Measurements from ENCODE around the gene KDF1. TPM values are rescaled to one million over a fixed set of nuclear protein-coding genes. Genes with fewer than 3 reads are reported as not detected.
A peak's percentile ranks its signal among the peaks of the same experiment; 100 is the strongest.
"Not testable (repeated sequence)": the region's sequence is repeated elsewhere in the genome, so short reads cannot be mapped to it uniquely, and the experiment has no call there.

Gene KDF1
- total RNA-seq, 1 experiment from 2014 or later: 8.8 TPM

DNA sequence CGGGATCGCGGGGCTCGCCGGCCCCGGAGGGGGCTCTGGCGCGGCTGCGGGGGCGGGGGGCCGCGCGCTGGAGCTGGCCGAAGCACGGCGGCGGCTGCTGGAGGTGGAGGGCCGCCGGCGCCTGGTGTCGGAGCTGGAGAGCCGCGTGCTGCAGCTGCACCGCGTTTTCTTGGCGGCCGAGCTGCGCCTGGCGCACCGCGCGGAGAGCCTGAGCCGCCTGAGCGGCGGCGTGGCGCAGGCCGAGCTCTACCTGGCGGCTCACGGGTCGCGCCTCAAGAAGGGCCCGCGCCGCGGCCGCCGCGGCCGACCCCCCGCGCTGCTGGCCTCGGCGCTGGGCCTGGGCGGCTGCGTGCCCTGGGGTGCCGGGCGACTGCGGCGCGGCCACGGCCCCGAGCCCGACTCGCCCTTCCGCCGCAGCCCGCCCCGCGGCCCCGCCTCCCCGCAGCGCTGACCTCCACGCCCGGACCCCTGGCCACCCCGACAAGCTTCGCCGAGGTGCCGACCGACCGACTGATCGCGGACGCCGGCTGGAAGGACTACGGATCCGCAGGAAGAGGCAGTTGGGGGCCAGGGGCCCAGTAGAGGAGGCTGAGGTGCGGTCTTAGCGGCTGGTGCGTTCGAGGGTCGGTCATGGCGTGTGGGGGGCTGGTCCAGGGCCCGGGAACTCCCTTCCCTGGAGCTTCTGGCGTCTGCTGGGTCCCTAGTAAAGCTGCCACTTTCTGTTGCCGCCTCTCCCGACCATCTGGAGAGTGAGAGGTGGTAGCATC, 33.9 kb upstream of the KDF1 start:
- intact Hi-C loops (cut with micrococcal nuclease): no loop called here
- no peak for DNase-seq (ENCODE audit: unreplicated experiment)
- Mint-ChIP-seq H3K4me1 (ENCODE audit: insufficient read depth, unreplicated experiment) (peaks cover 51% of the 10 kb centered on the region), H3K36me3 (ENCODE audit: insufficient read depth, unreplicated experiment) (peaks cover 28% of the 10 kb centered on the region), H3K27me3 (ENCODE audit: insufficient read depth, unreplicated experiment) (no peaks in the 10 kb centered on the region), H3K27ac (ENCODE audit: low read depth, unreplicated experiment) (peak overlapping the region; percentile 92), H3K4me3 (ENCODE audit: unreplicated experiment) (peak overlapping the region; percentile 80), H3K9me3 (ENCODE audit: unreplicated experiment) (no peaks in the 10 kb centered on the region)
- TF ChIP-seq, protein P1, sequence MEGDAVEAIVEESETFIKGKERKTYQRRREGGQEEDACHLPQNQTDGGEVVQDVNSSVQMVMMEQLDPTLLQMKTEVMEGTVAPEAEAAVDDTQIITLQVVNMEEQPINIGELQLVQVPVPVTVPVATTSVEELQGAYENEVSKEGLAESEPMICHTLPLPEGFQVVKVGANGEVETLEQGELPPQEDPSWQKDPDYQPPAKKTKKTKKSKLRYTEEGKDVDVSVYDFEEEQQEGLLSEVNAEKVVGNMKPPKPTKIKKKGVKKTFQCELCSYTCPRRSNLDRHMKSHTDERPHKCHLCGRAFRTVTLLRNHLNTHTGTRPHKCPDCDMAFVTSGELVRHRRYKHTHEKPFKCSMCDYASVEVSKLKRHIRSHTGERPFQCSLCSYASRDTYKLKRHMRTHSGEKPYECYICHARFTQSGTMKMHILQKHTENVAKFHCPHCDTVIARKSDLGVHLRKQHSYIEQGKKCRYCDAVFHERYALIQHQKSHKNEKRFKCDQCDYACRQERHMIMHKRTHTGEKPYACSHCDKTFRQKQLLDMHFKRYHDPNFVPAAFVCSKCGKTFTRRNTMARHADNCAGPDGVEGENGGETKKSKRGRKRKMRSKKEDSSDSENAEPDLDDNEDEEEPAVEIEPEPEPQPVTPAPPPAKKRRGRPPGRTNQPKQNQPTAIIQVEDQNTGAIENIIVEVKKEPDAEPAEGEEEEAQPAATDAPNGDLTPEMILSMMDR (IDR thresholded peaks at IDR 0.05; ENCODE audit: unreplicated experiment): no peak
- CTCF ChIA-PET: interaction anchor here (0.6 to 9.9 kb wide), 7 partner anchors 11 to 241 kb away, joined by 3 to 118 read pairs (median 4); partner anchors contain the start of gene TENT5B
- no TSS peak for BruUV-seq (replicated peaks)
- POLR2A ChIA-PET: interaction anchor here (0.6 to 11.3 kb wide), 20 partner anchors 8 to 376 kb away, joined by 3 to 535 read pairs (median 6); partner anchors contain the start of genes GPATCH3, KDF1, MAP3K6 and NUDC

- peak; percentile 81 for DNase-seq (ENCODE audit: unreplicated experiment)
- ChIA-PET CTCF (interaction anchor here (0.6 to 9.9 kb wide), 3 partner anchors 19 to 131 kb away, joined by 3 to 118 read pairs (median 72); partner anchors contain the start of gene TENT5B), POLR2A (interaction anchor here (0.5 to 11.3 kb wide), 20 partner anchors 9 to 1036 kb away, joined by 3 to 535 read pairs (median 6); partner anchors contain the start of genes GPATCH3, KDF1, NUDC and SLC9A1)
- Mint-ChIP-seq H3K4me1 (ENCODE audit: insufficient read depth, unreplicated experiment) (peaks cover 45% of the 10 kb centered on the region), H3K4me3 (ENCODE audit: unreplicated experiment) (peak within 1 kb of the TSS; percentile 80), H3K36me3 (ENCODE audit: insufficient read depth, unreplicated experiment) (peaks cover 21% of the 10 kb centered on the region), H3K9me3 (ENCODE audit: unreplicated experiment) (no peaks in the 10 kb centered on the region), H3K27ac (ENCODE audit: low read depth, unreplicated experiment) (peak within 1 kb of the TSS; percentile 92), H3K27me3 (ENCODE audit: insufficient read depth, unreplicated experiment) (no peaks in the 10 kb centered on the region)
- no TSS peak for BruUV-seq (replicated peaks)
- intact Hi-C loops (cut with micrococcal nuclease): no loop called here
- TF ChIP-seq, protein P1 (IDR thresholded peaks at IDR 0.05; ENCODE audit: unreplicated experiment): no peak
Observed at GRCh38 chr1:26993237-26994019, 33.2 kb upstream of the KDF1 start, which contains the start of gene TRNP1. Gene TRNP1 (plus strand): TSS chr1:26993692. CDS start chr1:26993787, 95 bp downstream.

- H3K4me3 Mint-ChIP-seq (ENCODE audit: unreplicated experiment): no peak overlapping the region
- DNase-seq (ENCODE audit: unreplicated experiment): no peak
- ChIA-PET CTCF (interaction anchor here (0.5 to 8.6 kb wide), 5 partner anchors 12 to 166 kb away, joined by 3 to 72 read pairs (median 3); no protein-coding TSS in a partner anchor), POLR2A (interaction anchor here (0.6 to 1.6 kb wide), 3 partner anchors 20 to 51 kb away, joined by 3 to 4 read pairs (median 3); no protein-coding TSS in a partner anchor)
- H3K9me3 Mint-ChIP-seq (ENCODE audit: unreplicated experiment): no peaks in the 10 kb centered on the region
- H3K4me1 Mint-ChIP-seq (ENCODE audit: insufficient read depth, unreplicated experiment): peaks cover 33% of the 10 kb centered on the region
- peaks cover 11% of the 10 kb centered on the region for H3K36me3 Mint-ChIP-seq (ENCODE audit: insufficient read depth, unreplicated experiment)
- TF ChIP-seq, protein P1 (IDR thresholded peaks at IDR 0.05; ENCODE audit: unreplicated experiment): no peak
- no peaks in the 10 kb centered on the region for H3K27me3 Mint-ChIP-seq (ENCODE audit: insufficient read depth, unreplicated experiment)
- H3K27ac Mint-ChIP-seq (ENCODE audit: low read depth, unreplicated experiment): no peak overlapping the region
- intact Hi-C loops (cut with micrococcal nuclease): no loop called here
- BruUV-seq (replicated peaks): no TSS peak
Observed at GRCh38 chr1:26991310-26992116, 31.2 kb upstream of the KDF1 start.

GRCh38 chr1:26989403-26990109, 29.3 kb upstream of the KDF1 start:
- ChIA-PET POLR2A (interaction anchor here (0.6 to 1.0 kb wide), 6 partner anchors 9 to 86 kb away, joined by 3 to 6 read pairs (median 3); no protein-coding TSS in a partner anchor), CTCF (interaction anchor here (1.7 kb wide), 1 partner anchor 22 kb away, joined by 8 read pairs; no protein-coding TSS in a partner anchor)
- DNase-seq (ENCODE audit: unreplicated experiment); H3K9me3 Mint-ChIP-seq (ENCODE audit: unreplicated experiment); intact Hi-C loops (cut with micrococcal nuclease); BruUV-seq (replicated peaks); H3K27me3 Mint-ChIP-seq (ENCODE audit: insufficient read depth, unreplicated experiment); H3K27ac Mint-ChIP-seq (ENCODE audit: low read depth, unreplicated experiment); H3K4me3 Mint-ChIP-seq (ENCODE audit: unreplicated experiment); H3K36me3 Mint-ChIP-seq (ENCODE audit: insufficient read depth, unreplicated experiment): not testable (repeated sequence)
- peaks cover 18% of the 10 kb centered on the region for H3K4me1 Mint-ChIP-seq (ENCODE audit: insufficient read depth, unreplicated experiment)
